HG03139 (cell line): ENCODE results near the gene NXPH4.

Source experiments
- ATAC-seq: cut with Tn5 transposase; IDR thresholded peaks from one replicate; pipeline ENCODE4 v1.9.1; 2021; ENCODE audit not compliant: unreplicated experiment

NXPH4 gene

DNA sequence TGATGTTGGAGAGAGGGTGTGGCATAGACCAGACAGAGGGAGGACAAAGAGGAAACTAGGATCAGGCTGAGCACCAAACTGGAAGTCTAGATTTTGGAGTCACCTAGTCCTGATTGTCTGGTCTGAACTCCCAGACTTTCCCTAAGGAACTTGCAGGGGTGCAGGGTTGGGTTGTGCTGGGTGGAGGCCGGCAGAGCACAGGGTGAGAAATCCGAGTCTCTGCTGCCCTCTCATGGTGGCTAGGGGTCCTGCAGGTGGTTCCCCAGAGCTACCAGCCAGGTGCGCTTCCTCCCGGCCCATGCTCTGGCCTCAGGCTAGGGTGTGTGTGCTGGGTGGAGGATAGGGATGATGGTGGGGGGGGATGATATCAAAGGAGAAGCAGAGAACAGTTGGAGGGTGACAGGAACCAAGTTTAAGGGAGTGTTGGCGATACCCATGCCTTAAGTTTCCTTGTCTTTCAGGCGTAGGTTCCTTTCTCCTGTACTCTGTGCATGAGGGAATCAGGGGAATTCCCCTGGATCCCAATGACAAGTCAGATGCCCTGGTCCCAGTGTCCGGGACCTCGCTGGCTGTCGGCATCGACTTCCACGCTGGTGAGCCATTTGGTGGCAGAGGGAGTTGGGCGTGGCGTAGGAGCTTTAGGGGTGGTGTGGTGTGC is 33.5 kb upstream of the NXPH4 start:
- ATAC-seq: peak; percentile 78

DNA sequence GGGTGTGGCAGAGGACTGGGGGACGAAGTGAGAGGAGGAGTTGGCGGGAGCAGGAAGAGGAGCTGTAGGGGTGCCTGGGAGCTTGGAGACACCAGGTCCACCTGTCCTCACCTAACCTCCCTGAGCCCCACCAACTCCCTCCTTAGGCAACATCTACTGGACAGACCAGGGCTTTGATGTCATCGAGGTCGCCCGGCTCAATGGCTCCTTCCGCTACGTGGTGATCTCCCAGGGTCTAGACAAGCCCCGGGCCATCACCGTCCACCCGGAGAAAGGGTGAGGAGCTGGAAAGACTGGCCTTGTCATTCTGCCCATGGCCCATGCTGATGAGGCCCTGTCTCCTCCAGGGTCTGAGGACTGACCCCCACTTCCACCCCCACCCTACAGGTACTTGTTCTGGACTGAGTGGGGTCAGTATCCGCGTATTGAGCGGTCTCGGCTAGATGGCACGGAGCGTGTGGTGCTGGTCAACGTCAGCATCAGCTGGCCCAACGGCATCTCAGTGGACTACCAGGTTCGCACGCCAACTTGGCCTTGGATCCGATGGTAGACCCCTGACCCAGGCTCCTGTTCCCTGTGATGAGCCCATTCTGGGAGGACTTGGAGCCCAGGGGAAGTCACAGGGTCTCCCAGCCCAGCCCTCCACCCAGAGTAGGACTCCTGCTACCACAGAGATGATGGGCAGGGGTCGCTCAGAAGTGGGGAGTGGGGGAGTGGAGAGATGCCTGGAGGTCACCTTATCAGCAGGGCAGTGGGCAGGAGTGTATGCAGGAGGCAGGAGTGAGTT is 32.5 kb upstream of the NXPH4 start:
- ATAC-seq: no peak

GRCh38 chr12:57185403-57185802 is 31.2 kb upstream of the NXPH4 start:
- ATAC-seq: no peak

DNA sequence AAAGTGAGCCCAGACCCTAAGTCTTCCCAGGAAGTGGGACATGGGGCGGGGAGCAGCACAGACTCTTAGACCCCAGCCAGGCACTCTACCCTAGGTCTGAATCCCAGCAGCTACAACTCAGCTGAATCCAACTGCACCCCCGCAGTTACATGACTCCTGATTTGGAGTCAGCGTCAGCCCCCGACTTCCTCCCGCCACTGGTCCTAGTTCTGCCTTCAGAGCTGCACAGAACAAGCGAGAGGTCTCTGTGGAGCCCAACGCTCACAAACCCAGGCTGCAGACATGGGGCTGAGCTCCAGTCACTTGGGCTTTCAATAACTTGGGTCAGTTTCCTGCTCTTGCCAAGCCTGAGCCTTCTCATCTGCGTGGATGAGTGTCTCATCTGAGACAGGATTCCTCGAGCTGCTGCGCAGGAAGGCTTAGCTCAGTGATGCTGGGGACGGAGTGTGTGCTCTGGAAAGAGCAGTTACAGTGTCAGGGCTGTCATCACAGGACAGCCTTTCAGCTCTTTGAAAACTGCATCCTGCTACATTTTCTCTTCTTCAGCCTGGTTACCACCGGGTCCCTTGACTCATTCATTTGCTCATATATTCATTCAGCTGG is 30.6 kb upstream of the NXPH4 start:
- no peak for ATAC-seq

GRCh38 chr12:57187222-57188089 is 29.1 kb upstream of the NXPH4 start:
- no peak for ATAC-seq

- ATAC-seq: no peak
Observed at GRCh38 chr12:57188090-57188425, 28.5 kb upstream of the NXPH4 start.

- ATAC-seq: no peak
Observed at GRCh38 chr12:57190037-57190436, 26.6 kb upstream of the NXPH4 start.

DNA sequence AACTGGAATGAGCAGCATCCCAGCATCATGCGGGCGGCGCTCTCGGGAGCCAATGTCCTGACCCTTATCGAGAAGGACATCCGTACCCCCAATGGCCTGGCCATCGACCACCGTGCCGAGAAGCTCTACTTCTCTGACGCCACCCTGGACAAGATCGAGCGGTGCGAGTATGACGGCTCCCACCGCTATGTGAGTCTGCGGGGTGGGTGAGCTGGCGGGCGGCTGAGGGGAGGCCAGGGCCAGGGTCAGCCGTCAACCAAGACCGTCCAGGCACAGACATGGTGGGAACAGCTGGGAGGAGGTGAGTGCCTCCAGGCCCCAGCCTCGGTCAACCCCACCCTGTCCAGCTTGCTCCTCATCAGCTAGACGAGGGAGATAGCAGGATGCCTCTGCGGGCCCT is 25.8 kb upstream of the NXPH4 start:
- no peak for ATAC-seq

- ATAC-seq: no peak
Observed at GRCh38 chr12:57191410-57191809, 25.2 kb upstream of the NXPH4 start.

DNA sequence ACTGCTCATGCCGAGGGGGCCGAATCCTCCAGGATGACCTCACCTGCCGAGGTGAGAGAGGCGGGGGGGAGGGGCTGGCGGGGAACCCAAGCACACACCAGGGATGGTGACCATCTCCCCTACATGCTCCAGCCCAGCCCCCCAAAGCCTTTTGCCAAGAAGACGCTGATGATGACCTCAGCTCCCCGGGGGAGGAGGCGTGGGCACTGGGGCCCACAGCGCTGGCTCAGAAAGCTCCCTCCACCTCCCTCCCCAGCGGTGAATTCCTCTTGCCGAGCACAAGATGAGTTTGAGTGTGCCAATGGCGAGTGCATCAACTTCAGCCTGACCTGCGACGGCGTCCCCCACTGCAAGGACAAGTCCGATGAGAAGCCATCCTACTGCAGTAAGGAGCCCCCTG is 23.7 kb upstream of the NXPH4 start:
- no peak for ATAC-seq

- ATAC-seq: no peak
Observed at GRCh38 chr12:57193706-57194245, 22.8 kb upstream of the NXPH4 start.

- no peak for ATAC-seq
Observed at GRCh38 chr12:57194253-57194652, 22.3 kb upstream of the NXPH4 start.

DNA sequence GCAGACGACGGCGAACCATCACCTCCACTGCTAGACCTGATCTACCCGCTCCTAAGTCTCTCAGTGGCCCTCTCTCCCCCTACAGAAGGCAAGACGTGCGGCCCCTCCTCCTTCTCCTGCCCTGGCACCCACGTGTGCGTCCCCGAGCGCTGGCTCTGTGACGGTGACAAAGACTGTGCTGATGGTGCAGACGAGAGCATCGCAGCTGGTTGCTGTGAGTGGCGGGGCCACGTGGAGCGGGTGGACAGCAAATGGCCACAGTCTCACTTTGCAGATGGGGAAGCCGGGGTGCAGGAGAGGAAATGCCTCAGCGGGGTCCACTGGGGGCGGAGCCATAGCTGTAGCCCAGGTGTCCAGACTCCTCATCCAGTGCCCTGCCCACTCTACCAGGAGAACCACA is 21.4 kb upstream of the NXPH4 start:
- ATAC-seq: no peak

DNA sequence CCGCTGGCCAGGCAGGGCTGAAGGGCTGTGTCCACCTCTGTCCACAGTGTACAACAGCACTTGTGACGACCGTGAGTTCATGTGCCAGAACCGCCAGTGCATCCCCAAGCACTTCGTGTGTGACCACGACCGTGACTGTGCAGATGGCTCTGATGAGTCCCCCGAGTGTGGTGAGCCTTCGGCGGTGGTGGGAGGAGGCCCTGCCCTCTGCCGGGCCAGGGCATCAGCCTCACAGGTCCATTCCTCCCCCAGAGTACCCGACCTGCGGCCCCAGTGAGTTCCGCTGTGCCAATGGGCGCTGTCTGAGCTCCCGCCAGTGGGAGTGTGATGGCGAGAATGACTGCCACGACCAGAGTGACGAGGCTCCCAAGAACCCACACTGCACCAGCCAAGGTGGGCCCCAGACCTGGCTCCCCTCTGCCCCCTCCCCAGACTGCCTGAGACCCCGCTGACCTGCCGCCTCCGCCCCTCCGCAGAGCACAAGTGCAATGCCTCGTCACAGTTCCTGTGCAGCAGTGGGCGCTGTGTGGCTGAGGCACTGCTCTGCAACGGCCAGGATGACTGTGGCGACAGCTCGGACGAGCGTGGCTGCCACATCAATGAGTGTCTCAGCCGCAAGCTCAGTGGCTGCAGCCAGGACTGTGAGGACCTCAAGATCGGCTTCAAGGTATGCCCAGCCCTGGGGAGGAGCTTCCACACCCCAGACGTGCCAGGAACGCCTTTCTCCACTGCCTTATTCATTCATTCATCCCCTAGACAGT is 20.8 kb upstream of the NXPH4 start:
- ATAC-seq: no peak

- no peak for ATAC-seq
Observed at GRCh38 chr12:57196439-57196838, 20.2 kb upstream of the NXPH4 start.

GRCh38 chr12:57196956-57197355 is 19.6 kb upstream of the NXPH4 start:
- ATAC-seq: no peak

- ATAC-seq: no peak
Observed at GRCh38 chr12:57198329-57198728, 18.3 kb upstream of the NXPH4 start.

- no peak for ATAC-seq
Observed at GRCh38 chr12:57199191-57199590, 17.4 kb upstream of the NXPH4 start.

DNA sequence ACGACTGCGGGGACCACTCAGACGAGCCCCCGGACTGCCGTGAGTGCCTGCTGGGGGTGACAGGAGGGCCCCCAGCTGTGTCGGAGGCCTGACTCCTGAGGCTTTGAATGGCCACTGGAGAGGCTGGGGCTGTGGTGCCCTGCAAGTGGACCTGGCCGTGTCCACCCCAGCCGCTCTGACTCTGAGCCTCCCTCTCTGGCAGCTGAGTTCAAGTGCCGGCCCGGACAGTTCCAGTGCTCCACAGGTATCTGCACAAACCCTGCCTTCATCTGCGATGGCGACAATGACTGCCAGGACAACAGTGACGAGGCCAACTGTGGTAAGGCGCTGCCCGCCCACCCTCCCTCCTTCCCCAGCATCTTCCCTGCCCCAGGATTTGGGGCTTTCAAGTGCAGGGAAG is 16.1 kb upstream of the NXPH4 start:
- no peak for ATAC-seq

DNA sequence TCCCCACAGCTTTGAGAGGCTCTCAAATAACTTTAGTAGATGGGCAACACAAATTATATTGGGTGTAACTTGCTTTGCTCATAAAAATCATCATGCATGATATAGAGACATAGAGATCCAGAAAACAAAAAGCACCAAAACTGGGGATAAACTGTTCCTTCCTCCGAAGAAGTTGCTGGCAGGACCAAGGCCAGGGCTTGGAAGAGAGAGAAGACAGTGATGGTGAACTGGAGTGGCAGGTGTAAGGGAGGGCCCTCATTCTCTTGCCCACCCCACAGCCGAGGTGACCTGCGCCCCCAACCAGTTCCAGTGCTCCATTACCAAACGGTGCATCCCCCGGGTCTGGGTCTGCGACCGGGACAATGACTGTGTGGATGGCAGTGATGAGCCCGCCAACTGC is 15.4 kb upstream of the NXPH4 start:
- no peak for ATAC-seq
